ENCODE measurements around the gene NAMPT. TPM values are rescaled to one million over a fixed set of nuclear protein-coding genes. Genes with fewer than 3 reads are reported as not detected.
A peak's percentile ranks its signal among the peaks of the same experiment; 100 is the strongest.

Gene NAMPT
- total and polyA plus RNA-seq, 9 of the 15 experiments (the other 6 are each of a cell fraction or from before 2014, with no cell fraction given): 41.1 to 160 (median 106) TPM

DNA sequence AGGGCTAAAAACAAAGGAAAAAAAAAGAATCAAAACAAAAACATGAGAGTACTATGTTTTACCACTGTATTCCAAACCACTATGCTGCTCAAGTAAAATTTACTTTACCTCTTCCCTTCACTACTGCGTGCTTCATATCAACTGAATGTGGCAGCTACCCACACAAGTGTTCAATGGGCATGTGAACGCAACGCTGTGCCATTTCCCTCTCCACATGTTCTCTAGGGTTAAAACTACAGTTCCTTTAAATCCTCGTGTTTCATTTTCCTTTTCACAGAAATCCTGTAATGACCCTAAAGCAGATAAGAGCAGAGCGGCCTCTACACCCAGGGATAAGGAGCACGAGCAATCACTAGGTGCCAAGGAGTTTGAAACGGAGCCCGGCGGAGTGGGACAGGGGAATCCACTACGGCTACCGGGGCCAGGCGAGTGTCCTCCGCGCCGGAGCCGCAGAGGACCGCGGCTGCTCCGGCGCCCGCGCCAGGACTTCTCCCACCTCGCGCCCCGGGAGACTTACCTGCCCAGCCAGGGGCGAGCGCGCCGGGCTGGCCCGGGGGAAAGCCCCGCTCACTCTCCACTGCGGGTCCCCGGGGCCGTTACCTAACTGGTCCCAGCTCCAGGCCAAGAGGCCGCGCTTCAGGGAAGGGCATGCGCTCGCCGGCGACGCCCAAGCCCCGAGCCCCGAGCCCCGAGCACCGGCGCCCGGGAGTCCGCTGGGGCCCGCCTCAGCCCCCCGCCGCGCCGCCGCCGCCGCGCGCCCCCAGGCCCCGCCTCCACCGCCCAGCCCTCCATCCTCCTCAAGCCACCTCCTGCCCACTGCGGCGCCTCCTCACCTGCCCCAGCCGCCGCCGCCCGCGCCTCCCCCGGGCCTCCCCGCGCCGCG, 711 bp downstream of the NAMPT start (continued):
- peak; percentile 65 to 80; a peak in 2 of 4 replicates for TF ChIP-seq SIN3A (IDR thresholded peaks at IDR 0.05; ENCODE audit: borderline replicate concordance in 2 of 2, control insufficient read depth in 1 of 2, low read depth in 2 of 2, low read length in 2 of 2)
- no peak for TF ChIP-seq ZNF586 (CRISPR knock-in tag; conservative IDR thresholded peaks at IDR 0.05)
- no peak for TF ChIP-seq ZNF41 (CRISPR knock-in tag; conservative IDR thresholded peaks at IDR 0.05)
- 0 out of 2 replicates have a peak, but pooled peaks have one; percentile 2 for TF ChIP-seq THRAP3 (IDR thresholded peaks at IDR 0.05; ENCODE audit: borderline replicate concordance)
- TF ChIP-seq FOXJ2 (tag; IDR thresholded peaks at IDR 0.05): no peak
- TF ChIP-seq ZNF589 (CRISPR knock-in tag; IDR thresholded peaks at IDR 0.05; ENCODE audit: low read depth): 0 out of 2 replicates have a peak, but pooled peaks have one; percentile 28
- peak; percentile 79 for TF ChIP-seq ZBTB17 (CRISPR knock-in tag; IDR thresholded peaks at IDR 0.05)
- TF ChIP-seq, protein P1, sequence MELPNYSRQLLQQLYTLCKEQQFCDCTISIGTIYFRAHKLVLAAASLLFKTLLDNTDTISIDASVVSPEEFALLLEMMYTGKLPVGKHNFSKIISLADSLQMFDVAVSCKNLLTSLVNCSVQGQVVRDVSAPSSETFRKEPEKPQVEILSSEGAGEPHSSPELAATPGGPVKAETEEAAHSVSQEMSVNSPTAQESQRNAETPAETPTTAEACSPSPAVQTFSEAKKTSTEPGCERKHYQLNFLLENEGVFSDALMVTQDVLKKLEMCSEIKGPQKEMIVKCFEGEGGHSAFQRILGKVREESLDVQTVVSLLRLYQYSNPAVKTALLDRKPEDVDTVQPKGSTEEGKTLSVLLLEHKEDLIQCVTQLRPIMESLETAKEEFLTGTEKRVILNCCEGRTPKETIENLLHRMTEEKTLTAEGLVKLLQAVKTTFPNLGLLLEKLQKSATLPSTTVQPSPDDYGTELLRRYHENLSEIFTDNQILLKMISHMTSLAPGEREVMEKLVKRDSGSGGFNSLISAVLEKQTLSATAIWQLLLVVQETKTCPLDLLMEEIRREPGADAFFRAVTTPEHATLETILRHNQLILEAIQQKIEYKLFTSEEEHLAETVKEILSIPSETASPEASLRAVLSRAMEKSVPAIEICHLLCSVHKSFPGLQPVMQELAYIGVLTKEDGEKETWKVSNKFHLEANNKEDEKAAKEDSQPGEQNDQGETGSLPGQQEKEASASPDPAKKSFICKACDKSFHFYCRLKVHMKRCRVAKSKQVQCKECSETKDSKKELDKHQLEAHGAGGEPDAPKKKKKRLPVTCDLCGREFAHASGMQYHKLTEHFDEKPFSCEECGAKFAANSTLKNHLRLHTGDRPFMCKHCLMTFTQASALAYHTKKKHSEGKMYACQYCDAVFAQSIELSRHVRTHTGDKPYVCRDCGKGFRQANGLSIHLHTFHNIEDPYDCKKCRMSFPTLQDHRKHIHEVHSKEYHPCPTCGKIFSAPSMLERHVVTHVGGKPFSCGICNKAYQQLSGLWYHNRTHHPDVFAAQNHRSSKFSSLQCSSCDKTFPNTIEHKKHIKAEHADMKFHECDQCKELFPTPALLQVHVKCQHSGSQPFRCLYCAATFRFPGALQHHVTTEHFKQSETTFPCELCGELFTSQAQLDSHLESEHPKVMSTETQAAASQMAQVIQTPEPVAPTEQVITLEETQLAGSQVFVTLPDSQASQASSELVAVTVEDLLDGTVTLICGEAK (IDR thresholded peaks at IDR 0.05): peak; percentile 74
- TF ChIP-seq, protein P1 (CRISPR knock-in tag; IDR thresholded peaks at IDR 0.05): no peak
- 0 out of 2 replicates have a peak, but pooled peaks have one; percentile 41 for TF ChIP-seq DMBX1 (CRISPR knock-in tag; IDR thresholded peaks at IDR 0.05; ENCODE audit: borderline replicate concordance)
- TF ChIP-seq TEAD4 (IDR thresholded peaks at IDR 0.05; ENCODE audit: low read length): 0 out of 2 replicates have a peak, but pooled peaks have one; percentile 36
- no peak for TF ChIP-seq TEAD4 (CRISPR knock-in tag; IDR thresholded peaks at IDR 0.05; ENCODE audit: borderline replicate concordance)
- TF ChIP-seq POLR2AphosphoS5 (IDR thresholded peaks at IDR 0.05; ENCODE audit: control insufficient read depth, insufficient read depth, low read depth, low read length): peak; percentile 63; the same call in 1 of the 2 replicates
- TF ChIP-seq CBX2 (IDR thresholded peaks at IDR 0.05; ENCODE audit: insufficient read depth, low read length, poor library complexity, severe bottlenecking): no peak
- TF ChIP-seq ZKSCAN1 (IDR thresholded peaks at IDR 0.05; ENCODE audit: low read depth, low read length): no peak
- no peak for TF ChIP-seq ZNF75A (CRISPR knock-in tag; IDR thresholded peaks at IDR 0.05)
- no peak for TF ChIP-seq ZNF57 (CRISPR knock-in tag; IDR thresholded peaks at IDR 0.05)

Measured in K562 (cell line).